GM21367 (cell line): ENCODE data around the gene IQUB.
"Not testable (repeated sequence)": the region's sequence is repeated elsewhere in the genome, so short reads cannot be mapped to it uniquely, and the experiment has no call there.

Source experiments
- ATAC-seq: cut with Tn5 transposase; IDR thresholded peaks from one replicate; pipeline ENCODE4 v1.9.1; 2021; ENCODE audit not compliant: unreplicated experiment

The IQUB gene

DNA sequence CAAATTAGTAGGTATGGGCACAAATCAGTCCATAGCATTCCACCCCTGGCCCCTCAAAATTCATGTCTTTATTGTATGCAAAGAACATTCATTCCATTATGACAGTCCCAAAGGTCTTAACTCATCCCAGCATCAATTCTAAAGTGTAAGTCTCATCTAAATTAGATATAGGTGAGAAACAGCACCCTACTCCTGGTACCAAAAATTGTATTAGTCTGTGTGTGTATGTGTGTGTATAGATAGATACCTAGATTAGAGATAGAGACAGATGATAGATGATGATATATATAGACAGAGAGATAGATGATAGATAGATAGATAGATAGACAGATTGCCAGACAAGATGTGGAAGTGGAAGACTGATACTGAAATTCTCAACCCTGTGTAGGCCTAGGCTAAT lies 109.9 kb downstream of the IQUB start:
- no peak for ATAC-seq

DNA sequence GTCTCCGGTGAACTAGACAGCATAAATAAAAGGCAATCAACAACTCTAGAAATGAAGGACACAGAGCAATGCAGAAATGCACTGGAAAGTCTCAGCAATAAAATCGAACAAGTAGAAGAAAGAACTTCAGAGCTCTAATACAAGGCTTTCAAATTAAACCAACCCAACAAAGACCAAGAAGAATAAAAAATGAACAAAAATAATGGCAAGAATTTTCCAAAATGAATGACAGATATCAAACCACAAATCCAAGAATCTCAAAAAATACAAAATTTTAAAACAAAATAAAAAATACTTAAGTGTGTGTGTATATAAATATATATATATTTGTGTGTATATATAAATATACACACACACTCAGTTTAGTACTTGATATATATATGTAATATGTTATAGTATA lies 110.8 kb downstream of the IQUB start:
- ATAC-seq, result no peak

DNA sequence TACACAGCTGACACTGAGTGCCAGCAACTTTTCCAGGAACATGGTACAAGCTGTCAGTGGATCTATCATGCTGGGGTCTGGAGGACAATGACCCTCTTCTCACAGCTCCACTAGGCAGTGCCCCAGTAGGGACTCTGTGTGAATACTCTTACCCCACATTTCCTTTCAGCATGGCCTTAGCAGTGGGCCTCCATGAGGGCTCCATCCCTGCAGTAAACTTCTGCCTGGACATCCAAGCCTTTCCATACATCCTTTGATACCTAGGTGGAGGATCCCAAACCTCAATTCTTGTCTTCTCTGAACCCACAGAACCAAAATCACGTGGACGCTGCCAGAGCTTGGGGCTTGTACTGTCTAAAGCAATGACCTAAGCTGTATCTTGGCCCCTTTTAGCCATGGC lies 116.8 kb downstream of the IQUB start:
- no peak for ATAC-seq

DNA sequence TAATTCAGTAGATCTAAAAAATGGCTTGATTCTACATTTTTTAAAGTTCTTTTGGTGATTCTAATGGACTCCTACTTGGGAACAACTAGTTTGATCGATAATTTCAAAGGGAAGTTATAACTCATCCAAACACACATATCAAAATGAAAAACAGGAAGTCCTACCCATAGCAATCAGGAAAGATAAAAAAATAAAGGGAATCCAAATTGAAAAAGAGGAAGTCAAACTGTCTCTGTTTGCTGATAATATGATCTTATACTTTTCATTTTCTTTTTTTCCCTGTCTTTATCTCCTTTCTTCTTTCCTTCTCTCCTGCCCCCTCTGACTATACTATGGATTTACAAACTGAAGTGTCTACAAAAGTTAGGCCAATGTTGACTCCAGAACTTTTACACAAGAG lies 118.8 kb downstream of the IQUB start:
- ATAC-seq, result no peak

DNA sequence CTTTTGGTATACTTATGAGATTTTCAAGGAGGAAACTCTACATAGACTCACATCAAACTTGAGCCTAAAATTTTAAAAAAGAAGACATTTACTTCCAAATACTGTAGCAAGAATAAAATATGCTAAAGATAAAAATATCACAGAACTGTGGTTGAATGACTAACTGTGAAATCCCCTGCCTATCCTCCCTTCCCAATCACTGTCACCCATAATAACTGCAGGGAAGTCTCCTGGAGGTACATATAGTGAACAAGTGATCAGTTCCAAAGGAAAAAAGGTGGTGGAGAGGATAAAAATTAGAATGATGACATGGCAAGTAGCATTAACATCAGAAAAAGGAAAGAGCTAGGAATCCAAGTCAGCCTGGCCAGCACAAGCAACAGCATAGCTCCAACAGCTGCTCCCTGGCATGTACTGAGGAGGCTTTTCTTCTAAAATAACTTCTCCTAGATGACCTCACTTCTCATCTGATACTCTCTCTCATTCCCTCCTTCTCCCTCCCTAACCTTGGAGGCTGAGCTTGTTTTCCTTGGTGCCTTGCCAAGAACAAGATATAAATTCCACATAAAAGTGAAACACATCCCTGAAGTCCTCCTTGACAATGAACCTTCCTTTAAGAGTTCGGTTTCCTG lies 124.0 kb downstream of the IQUB start:
- no peak for ATAC-seq

- ATAC-seq, result not testable (repeated sequence)
Measured at GRCh38 chr7:123407951-123408350, 126.4 kb downstream of the IQUB start.
